OCI-LY3 (cell line): ENCODE measurements around the gene CIT.

Source experiments
- EZH2phosphoT487 ChIP-seq: fragments of 200-600 bp; shearing (Covaris generic); IDR thresholded peaks from 2 replicates; pipeline ENCODE4 v1.6.1; 2018; ENCODE audit warnings: antibody characterized with exemption, mixed run types, low read depth
- TF ChIP-seq, protein P1 (sequence below): fragments of 200-600, 300-600 bp; sonication (generic); IDR thresholded peaks from 2 replicates; pipeline ENCODE4 v1.5.1; 2014; ENCODE audit warnings: antibody characterized with exemption, low read length, low read depth

DNA sequence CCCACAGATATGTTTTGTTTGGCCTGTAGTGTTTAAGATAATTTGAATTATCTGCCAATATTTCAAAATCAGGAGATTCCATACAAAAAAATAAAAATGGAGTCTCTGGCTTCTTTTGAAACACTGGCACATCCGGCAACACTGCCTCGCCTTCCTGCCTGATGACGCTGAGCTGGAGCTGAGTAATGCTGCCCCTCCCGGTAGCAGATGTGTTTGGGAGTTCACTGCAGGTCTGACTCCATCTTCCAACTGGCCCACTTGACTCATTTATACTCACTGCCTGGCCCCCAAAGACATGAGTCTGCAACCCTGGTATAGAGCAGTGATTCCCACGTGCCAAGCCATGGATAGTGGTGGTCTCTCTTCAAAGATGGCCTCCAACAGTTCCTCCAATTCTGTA, 7.4 kb downstream of the CIT start:
- TF ChIP-seq, protein P1, sequence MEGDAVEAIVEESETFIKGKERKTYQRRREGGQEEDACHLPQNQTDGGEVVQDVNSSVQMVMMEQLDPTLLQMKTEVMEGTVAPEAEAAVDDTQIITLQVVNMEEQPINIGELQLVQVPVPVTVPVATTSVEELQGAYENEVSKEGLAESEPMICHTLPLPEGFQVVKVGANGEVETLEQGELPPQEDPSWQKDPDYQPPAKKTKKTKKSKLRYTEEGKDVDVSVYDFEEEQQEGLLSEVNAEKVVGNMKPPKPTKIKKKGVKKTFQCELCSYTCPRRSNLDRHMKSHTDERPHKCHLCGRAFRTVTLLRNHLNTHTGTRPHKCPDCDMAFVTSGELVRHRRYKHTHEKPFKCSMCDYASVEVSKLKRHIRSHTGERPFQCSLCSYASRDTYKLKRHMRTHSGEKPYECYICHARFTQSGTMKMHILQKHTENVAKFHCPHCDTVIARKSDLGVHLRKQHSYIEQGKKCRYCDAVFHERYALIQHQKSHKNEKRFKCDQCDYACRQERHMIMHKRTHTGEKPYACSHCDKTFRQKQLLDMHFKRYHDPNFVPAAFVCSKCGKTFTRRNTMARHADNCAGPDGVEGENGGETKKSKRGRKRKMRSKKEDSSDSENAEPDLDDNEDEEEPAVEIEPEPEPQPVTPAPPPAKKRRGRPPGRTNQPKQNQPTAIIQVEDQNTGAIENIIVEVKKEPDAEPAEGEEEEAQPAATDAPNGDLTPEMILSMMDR, result no peak
- no peak for TF ChIP-seq EZH2phosphoT487
